ENCODE measurements around the gene KLHL7.

KLHL7 gene

GRCh38 chr7:23105644-23106056 is at the start of gene KLHL7:
TSS of gene KLHL7 (plus strand) at chr7:23105785. CDS start at chr7:23106027, 242 bp downstream.
- no peaks in the 10 kb centered on the region for H3K36me3 ChIP-seq (ENCODE audit: control insufficient read depth, insufficient read depth, low read length)
- H3K4me1 ChIP-seq (ENCODE audit: control insufficient read depth, insufficient read depth, low read length): peaks cover 15% of the 10 kb centered on the region
- no peaks in the 10 kb centered on the region for H3K27me3 ChIP-seq (ENCODE audit: control insufficient read depth, insufficient read depth, low read length)
- peak within 1 kb of the TSS; percentile 86 for H3K4me3 ChIP-seq (ENCODE audit: low read depth, low read length)
- H3K9ac ChIP-seq (ENCODE audit: low read depth, low read length): peak within 1 kb of the TSS; percentile 86
- H3K9me3 ChIP-seq (ENCODE audit: control insufficient read depth, insufficient read depth, low read length): no peaks in the 10 kb centered on the region
- peak within 1 kb of the TSS; percentile 95 for H3K27ac ChIP-seq (ENCODE audit: low read depth, low read length)

GRCh38 chr7:23058408-23059096 is 47.0 kb upstream of the KLHL7 start:
- no peaks in the 10 kb centered on the region for H3K36me3 ChIP-seq (ENCODE audit: control insufficient read depth, insufficient read depth, low read length)
- H3K4me3 ChIP-seq (ENCODE audit: low read depth, low read length): no peak overlapping the region
- H3K9me3 ChIP-seq (ENCODE audit: control insufficient read depth, insufficient read depth, low read length): no peaks in the 10 kb centered on the region

GRCh38 chr7:23061327-23061726 is 44.3 kb upstream of the KLHL7 start:
- Histone ChIP-seq H3K27me3 (ENCODE audit: control insufficient read depth, insufficient read depth, low read length) (no peaks in the 10 kb centered on the region), H3K27ac (ENCODE audit: low read depth, low read length) (no peak overlapping the region), H3K4me1 (ENCODE audit: control insufficient read depth, insufficient read depth, low read length) (no peaks in the 10 kb centered on the region), H3K9me3 (ENCODE audit: control insufficient read depth, insufficient read depth, low read length) (no peaks in the 10 kb centered on the region), H3K4me3 (ENCODE audit: low read depth, low read length) (no peak overlapping the region), H3K36me3 (ENCODE audit: control insufficient read depth, insufficient read depth, low read length) (no peaks in the 10 kb centered on the region), H3K9ac (ENCODE audit: low read depth, low read length) (no peak overlapping the region)

More at GRCh38 chr7:23058408-23059096, 47.0 kb upstream of the KLHL7 start:
- H3K9ac ChIP-seq (ENCODE audit: low read depth, low read length): no peak overlapping the region
- H3K27ac ChIP-seq (ENCODE audit: low read depth, low read length): no peak overlapping the region
- H3K27me3 ChIP-seq (ENCODE audit: control insufficient read depth, insufficient read depth, low read length): no peaks in the 10 kb centered on the region
- peaks cover 3% of the 10 kb centered on the region for H3K4me1 ChIP-seq (ENCODE audit: control insufficient read depth, insufficient read depth, low read length)

- Histone ChIP-seq H3K4me3 (ENCODE audit: low read depth, low read length) (no peak overlapping the region), H3K9ac (ENCODE audit: low read depth, low read length) (no peak overlapping the region), H3K27me3 (ENCODE audit: control insufficient read depth, insufficient read depth, low read length) (no peaks in the 10 kb centered on the region), H3K36me3 (ENCODE audit: control insufficient read depth, insufficient read depth, low read length) (no peaks in the 10 kb centered on the region), H3K9me3 (ENCODE audit: control insufficient read depth, insufficient read depth, low read length) (no peaks in the 10 kb centered on the region), H3K27ac (ENCODE audit: low read depth, low read length) (no peak overlapping the region), H3K4me1 (ENCODE audit: control insufficient read depth, insufficient read depth, low read length) (peaks cover 7% of the 10 kb centered on the region; the same call in 1 of the 2 replicates)
Observed at GRCh38 chr7:23062452-23062851, 43.1 kb upstream of the KLHL7 start.

- Histone ChIP-seq H3K4me3 (ENCODE audit: low read depth, low read length) (no peak overlapping the region), H3K36me3 (ENCODE audit: control insufficient read depth, insufficient read depth, low read length) (no peaks in the 10 kb centered on the region), H3K27ac (ENCODE audit: low read depth, low read length) (no peak overlapping the region), H3K9ac (ENCODE audit: low read depth, low read length) (no peak overlapping the region), H3K27me3 (ENCODE audit: control insufficient read depth, insufficient read depth, low read length) (no peaks in the 10 kb centered on the region), H3K4me1 (ENCODE audit: control insufficient read depth, insufficient read depth, low read length) (peaks cover 9% of the 10 kb centered on the region; the same call in 1 of the 2 replicates), H3K9me3 (ENCODE audit: control insufficient read depth, insufficient read depth, low read length) (no peaks in the 10 kb centered on the region)
Observed at GRCh38 chr7:23065974-23066373, 39.6 kb upstream of the KLHL7 start.

GRCh38 chr7:23067271-23067670 is 38.3 kb upstream of the KLHL7 start:
- Histone ChIP-seq H3K4me3 (ENCODE audit: low read depth, low read length) (no peak overlapping the region), H3K27ac (ENCODE audit: low read depth, low read length) (no peak overlapping the region), H3K27me3 (ENCODE audit: control insufficient read depth, insufficient read depth, low read length) (no peaks in the 10 kb centered on the region), H3K4me1 (ENCODE audit: control insufficient read depth, insufficient read depth, low read length) (peaks cover 9% of the 10 kb centered on the region; the same call in 1 of the 2 replicates), H3K9ac (ENCODE audit: low read depth, low read length) (no peak overlapping the region), H3K36me3 (ENCODE audit: control insufficient read depth, insufficient read depth, low read length) (no peaks in the 10 kb centered on the region), H3K9me3 (ENCODE audit: control insufficient read depth, insufficient read depth, low read length) (no peaks in the 10 kb centered on the region)

- Histone ChIP-seq H3K4me3 (ENCODE audit: low read depth, low read length) (no peak overlapping the region), H3K9ac (ENCODE audit: low read depth, low read length) (no peak overlapping the region), H3K27ac (ENCODE audit: low read depth, low read length) (no peak overlapping the region), H3K27me3 (ENCODE audit: control insufficient read depth, insufficient read depth, low read length) (no peaks in the 10 kb centered on the region), H3K4me1 (ENCODE audit: control insufficient read depth, insufficient read depth, low read length) (peaks cover 11% of the 10 kb centered on the region), H3K9me3 (ENCODE audit: control insufficient read depth, insufficient read depth, low read length) (no peaks in the 10 kb centered on the region), H3K36me3 (ENCODE audit: control insufficient read depth, insufficient read depth, low read length) (no peaks in the 10 kb centered on the region)
Observed at GRCh38 chr7:23072048-23072447, 33.5 kb upstream of the KLHL7 start.

GRCh38 chr7:23072922-23073321 is 32.7 kb upstream of the KLHL7 start:
- Histone ChIP-seq H3K9me3 (ENCODE audit: control insufficient read depth, insufficient read depth, low read length) (no peaks in the 10 kb centered on the region), H3K27ac (ENCODE audit: low read depth, low read length) (no peak overlapping the region), H3K4me1 (ENCODE audit: control insufficient read depth, insufficient read depth, low read length) (peaks cover 11% of the 10 kb centered on the region), H3K9ac (ENCODE audit: low read depth, low read length) (no peak overlapping the region), H3K4me3 (ENCODE audit: low read depth, low read length) (no peak overlapping the region), H3K27me3 (ENCODE audit: control insufficient read depth, insufficient read depth, low read length) (no peaks in the 10 kb centered on the region), H3K36me3 (ENCODE audit: control insufficient read depth, insufficient read depth, low read length) (no peaks in the 10 kb centered on the region)

- no peak overlapping the region for H3K27ac ChIP-seq (ENCODE audit: low read depth, low read length)
- H3K9ac ChIP-seq (ENCODE audit: low read depth, low read length): no peak overlapping the region
- H3K36me3 ChIP-seq (ENCODE audit: control insufficient read depth, insufficient read depth, low read length): no peaks in the 10 kb centered on the region
- no peaks in the 10 kb centered on the region for H3K9me3 ChIP-seq (ENCODE audit: control insufficient read depth, insufficient read depth, low read length)
- no peak overlapping the region for H3K4me3 ChIP-seq (ENCODE audit: low read depth, low read length)
- no peaks in the 10 kb centered on the region for H3K27me3 ChIP-seq (ENCODE audit: control insufficient read depth, insufficient read depth, low read length)
- peaks cover 11% of the 10 kb centered on the region for H3K4me1 ChIP-seq (ENCODE audit: control insufficient read depth, insufficient read depth, low read length)
Observed at GRCh38 chr7:23074443-23075261, 30.9 kb upstream of the KLHL7 start.

- H3K9me3 ChIP-seq (ENCODE audit: control insufficient read depth, insufficient read depth, low read length): no peaks in the 10 kb centered on the region
- no peaks in the 10 kb centered on the region for H3K27me3 ChIP-seq (ENCODE audit: control insufficient read depth, insufficient read depth, low read length)
- H3K27ac ChIP-seq (ENCODE audit: low read depth, low read length): no peak overlapping the region
- no peak overlapping the region for H3K4me3 ChIP-seq (ENCODE audit: low read depth, low read length)
- H3K9ac ChIP-seq (ENCODE audit: low read depth, low read length): no peak overlapping the region
- peaks cover 11% of the 10 kb centered on the region for H3K4me1 ChIP-seq (ENCODE audit: control insufficient read depth, insufficient read depth, low read length)
- no peaks in the 10 kb centered on the region for H3K36me3 ChIP-seq (ENCODE audit: control insufficient read depth, insufficient read depth, low read length)
Observed at GRCh38 chr7:23075571-23075970, 30.0 kb upstream of the KLHL7 start.

- H3K27me3 ChIP-seq (ENCODE audit: control insufficient read depth, insufficient read depth, low read length): no peaks in the 10 kb centered on the region
- no peak overlapping the region for H3K9ac ChIP-seq (ENCODE audit: low read depth, low read length)
- no peaks in the 10 kb centered on the region for H3K9me3 ChIP-seq (ENCODE audit: control insufficient read depth, insufficient read depth, low read length)
- H3K4me3 ChIP-seq (ENCODE audit: low read depth, low read length): no peak overlapping the region
- peaks cover 11% of the 10 kb centered on the region for H3K4me1 ChIP-seq (ENCODE audit: control insufficient read depth, insufficient read depth, low read length)
- peak overlapping the region; percentile 10 for H3K27ac ChIP-seq (ENCODE audit: low read depth, low read length)
- no peaks in the 10 kb centered on the region for H3K36me3 ChIP-seq (ENCODE audit: control insufficient read depth, insufficient read depth, low read length)
Observed at GRCh38 chr7:23076772-23077171, 28.8 kb upstream of the KLHL7 start.
